Pulmonary artery endothelial cell (primary cell): Measurements from ENCODE around the gene ASMTL. TPM values are rescaled to one million over a fixed set of nuclear protein-coding genes. Genes with fewer than 3 reads are reported as not detected.
"Not testable (repeated sequence)": the region's sequence is repeated elsewhere in the genome, so short reads cannot be mapped to it uniquely, and the experiment has no call there.

Experiments
- DNase-seq: peaks from one replicate; pipeline ENCODE4 v3.0.0-alpha.2; 2011; ENCODE audit warnings: low read depth, low spot score
- total RNA-seq: library from RNA; depleted of rRNA; stranded (reverse); fragments of >200 nt; gene quantifications from 2 replicates; pipeline ENCODE4 v1.2.3, GENCODE V29; 2014

The ASMTL gene
- total RNA-seq, 1 donor from 2014 or later: 25.5 TPM

GRCh38 chrX:1434871-1435240 lies 17.9 kb downstream of the ASMTL start:
- no peak for DNase-seq

DNA sequence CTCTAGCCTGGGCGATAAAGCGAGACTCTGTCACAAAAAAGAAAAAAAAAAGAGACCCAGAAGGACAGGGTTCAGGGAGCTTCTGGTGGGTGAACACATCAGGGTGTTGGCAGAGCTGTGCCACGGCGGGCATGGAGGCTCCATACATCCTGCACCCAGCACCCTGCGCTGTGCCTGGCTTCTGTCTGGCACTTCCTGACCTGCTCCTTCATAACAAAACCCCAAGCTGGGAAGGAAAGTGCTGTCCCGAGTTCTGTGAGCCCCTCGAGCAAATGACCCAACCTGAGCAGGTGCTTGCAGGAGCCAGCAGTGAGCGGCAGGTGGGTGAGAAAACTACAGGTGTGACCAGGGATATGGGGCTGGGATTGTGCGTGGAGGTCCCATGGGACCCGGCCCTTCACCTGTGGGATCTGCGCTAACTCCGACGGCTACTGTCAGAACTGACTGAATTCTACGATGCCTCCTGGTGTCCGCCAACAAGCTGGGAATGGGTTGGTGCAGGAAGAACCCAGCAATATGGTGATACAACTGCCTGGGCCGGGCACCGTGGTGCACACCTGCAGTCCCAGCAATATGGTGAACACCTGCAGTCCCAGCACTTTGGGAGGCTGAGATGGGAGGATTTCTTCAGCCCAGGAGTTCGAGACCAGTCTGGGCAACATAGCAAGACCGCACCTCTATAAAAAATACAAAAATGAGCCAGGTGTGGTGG lies 18.9 kb downstream of the ASMTL start:
- DNase-seq: no peak

DNA sequence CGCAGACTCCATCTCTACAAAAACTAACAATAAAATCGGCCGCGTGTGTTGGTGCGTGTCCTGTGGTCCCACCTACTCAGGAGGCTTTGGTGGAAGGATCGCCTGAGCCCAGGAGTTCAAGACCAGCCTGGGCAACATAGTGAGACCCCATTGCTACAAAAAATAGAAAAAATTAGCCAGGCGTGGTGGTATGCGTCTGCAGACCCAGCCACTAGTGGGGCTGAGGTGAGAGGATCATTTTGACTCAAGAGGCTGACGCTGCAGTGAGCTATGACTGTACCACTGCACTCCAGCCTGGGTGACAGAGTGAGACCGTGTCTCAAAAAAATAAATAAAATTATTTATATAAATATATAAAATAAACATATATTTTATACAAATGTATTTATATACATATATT lies 22.3 kb downstream of the ASMTL start:
- DNase-seq: no peak

- DNase-seq: no peak
These were observed 25.0 kb downstream of the ASMTL start for GRCh38 chrX:1427756-1428155.

- DNase-seq: not testable (repeated sequence)
These were observed 26.4 kb downstream of the ASMTL start for GRCh38 chrX:1426321-1426720.

DNA sequence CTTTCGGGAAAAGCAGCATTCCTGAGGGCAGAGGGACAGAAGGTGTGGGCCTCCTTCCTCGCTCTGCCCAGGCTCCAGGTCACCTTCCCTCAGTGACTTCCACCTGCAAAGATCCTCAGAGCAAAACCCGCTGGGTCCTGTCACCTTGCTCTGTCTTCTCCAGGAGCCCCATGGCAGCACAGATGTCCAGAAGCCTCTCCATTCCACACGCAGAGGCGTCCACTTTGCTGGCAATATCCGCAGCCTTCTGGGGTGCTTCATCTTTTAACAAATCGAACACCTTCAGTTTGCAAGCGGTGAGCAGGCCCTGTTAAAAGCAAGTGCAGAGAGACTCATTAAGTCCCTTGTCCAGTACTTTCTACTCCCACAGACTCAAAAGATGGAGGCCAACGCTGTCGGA lies 27.3 kb downstream of the ASMTL start:
- DNase-seq: no peak

GRCh38 chrX:1424147-1424851 lies 28.4 kb downstream of the ASMTL start:
- no peak for DNase-seq

- DNase-seq: no peak
These were observed 29.5 kb downstream of the ASMTL start for GRCh38 chrX:1423215-1423614.

GRCh38 chrX:1422135-1422465 lies 30.6 kb downstream of the ASMTL start:
- DNase-seq: no peak

GRCh38 chrX:1421433-1422134 lies 31.1 kb downstream of the ASMTL start:
- DNase-seq: no peak

DNA sequence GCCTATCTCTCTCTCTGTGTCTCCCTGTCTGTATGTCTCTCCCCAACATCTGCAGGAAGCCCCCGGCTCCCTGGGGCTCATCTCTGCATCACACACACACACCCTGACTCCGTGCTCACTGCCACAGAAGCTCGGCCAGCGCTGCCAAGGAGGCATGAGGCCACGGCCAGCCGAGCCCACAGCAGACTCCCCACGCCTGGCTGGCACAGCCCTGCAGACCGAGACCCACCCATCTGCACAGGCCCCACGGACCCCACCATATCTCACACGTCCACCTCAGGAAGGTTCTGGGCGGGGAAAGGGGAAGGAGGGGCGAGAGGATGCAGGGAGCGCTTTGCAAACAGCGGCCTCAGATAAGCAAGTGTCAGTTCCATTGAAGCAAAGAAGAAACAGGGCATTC lies 32.3 kb downstream of the ASMTL start:
- no peak for DNase-seq

GRCh38 chrX:1419545-1420355 lies 33.0 kb downstream of the ASMTL start:
- no peak for DNase-seq

- no peak for DNase-seq
These were observed 33.7 kb downstream of the ASMTL start for GRCh38 chrX:1418901-1419544.

GRCh38 chrX:1417921-1418771 lies 34.6 kb downstream of the ASMTL start:
- DNase-seq: no peak

DNA sequence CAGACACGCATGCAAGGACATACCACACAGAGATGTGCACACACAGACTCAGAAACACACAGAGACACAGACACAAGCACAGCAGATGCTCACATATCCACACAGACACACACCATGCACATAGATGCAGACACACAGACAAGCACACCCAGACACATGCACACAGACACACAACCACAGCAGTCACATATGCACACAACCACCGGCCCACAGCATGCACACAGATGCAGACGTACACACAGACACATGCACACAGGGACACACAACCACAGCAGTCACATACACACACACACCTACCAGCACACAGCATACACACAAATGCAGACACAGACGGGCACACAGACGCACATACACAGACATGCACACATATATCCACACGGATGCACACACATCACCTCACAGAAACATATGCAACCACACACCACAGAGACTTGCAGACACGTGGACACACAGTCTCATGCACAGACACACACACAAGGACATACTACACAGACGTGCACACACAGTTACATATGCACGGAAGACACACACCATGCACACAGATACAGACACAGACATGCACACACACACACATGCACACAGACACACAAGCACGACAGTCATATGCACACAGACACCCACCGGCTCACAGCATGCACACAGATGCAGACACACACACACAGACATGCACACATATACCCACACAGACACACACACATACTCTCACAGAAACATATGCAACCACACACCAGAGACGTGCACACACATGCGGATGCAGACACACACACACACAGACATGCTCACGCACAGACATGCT lies 35.5 kb downstream of the ASMTL start:
- no peak for DNase-seq

- no peak for DNase-seq
These were observed 36.4 kb downstream of the ASMTL start for GRCh38 chrX:1416327-1416784.

DNA sequence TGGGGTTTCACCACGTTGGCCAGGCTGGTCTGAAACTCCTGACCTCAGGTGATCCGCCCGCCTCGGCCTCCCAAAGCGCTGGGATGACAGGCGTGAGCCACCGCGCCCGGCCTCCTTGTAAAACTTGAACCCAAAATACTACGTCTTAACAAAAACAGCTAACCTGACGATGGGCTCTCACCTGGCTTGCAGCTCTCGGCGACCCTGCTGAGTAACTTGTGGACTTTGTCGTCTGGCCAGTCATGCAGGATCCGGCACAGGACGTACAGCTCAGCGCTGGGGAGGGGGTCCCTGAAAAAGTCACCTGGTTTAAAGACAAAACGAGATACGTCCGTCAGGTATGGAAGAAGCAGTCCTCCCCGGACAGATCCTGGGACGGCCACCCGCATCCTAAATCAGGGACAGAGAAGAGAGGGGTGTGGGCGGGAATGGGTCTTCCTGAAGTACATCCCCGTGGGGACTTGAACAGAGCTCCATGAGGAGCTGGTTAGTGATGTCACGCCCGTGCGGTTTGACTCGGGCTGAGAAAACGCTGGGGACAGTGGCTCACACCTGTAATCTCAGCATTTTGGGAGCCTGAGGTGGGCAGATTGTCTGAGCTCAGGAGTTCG lies 40.1 kb downstream of the ASMTL start:
- no peak for DNase-seq

DNA sequence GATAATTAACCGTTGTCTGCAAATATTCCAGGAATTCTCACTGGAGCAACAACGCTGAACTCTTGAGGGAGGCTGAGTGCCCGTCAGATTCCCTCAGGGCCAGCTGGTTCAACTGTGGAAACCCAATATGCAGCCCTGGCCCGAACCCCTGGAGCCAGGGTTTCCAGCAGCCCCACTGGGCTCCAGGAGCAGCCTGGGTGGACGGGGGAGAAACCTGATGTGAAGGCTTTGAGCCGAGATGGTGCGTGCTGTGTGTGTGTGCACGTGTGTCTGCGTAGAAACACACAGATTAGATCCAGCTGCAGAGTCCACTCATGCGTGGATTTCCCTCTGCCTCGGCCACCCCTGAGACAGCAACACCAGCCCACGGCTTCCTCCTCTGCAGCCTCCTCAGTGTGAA lies 41.4 kb downstream of the ASMTL start:
- no peak for DNase-seq

- DNase-seq: no peak
These were observed 45.7 kb downstream of the ASMTL start for GRCh38 chrX:1407035-1407434.
